GM20000 (cell line): ENCODE measurements around the gene AKNA.

Experiments used
- DNase-seq: peaks from one replicate; pipeline ENCODE4 v3.0.0; 2012; ENCODE audit warnings: low spot score
- TF ChIP-seq, protein P1 (sequence below): IDR thresholded peaks from 2 replicates; pipeline ENCODE4 v1.5.1; 2012; ENCODE audit warnings: mild to moderate bottlenecking, control low read depth; ENCODE audit errors: extremely low read depth, missing control alignments

AKNA gene

DNA sequence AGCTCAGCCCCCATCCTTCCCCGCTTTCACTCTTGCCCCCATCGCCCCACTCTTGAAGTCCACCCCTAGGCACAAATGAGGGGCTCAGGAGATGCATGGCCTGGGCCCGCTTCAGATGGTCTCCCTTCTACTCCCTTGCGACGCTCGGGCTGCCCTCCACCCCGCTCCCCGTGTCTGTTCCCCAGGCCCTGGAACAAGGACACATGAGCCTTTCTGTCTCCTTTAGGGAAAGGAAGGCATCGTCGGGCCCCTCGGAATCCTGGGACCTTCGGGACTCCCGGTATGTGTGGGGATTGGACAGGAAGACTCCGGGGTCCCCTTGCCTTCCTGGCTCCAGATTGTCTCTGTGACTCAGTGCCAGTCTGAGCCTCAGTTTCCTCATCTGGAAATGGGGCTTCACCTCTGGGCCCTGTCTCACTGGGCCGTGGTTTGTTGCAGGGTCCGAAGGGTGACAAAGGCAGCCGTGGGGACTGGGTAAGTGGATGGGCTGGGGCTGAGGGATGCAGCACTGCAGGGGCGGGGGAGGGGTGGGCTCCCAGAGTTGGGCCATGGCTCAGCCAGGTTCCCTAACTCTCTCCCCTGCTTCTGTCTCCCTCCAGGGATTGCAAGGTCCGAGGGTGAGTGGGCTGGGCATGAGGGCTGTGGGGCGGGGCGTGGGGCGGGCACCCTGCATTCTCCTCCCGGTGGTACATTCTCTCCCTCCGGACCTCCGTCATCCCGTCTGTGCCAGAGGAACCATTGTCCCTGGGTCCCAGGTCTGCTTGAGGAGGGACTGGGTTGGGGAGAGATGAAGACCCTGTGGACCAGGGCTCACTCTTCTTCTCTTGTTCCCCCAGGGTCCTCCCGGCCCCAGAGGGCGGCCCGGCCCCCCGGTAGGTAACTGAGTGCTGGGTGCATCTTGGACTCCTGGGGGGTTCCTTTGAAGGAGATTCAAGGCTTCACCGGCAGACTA lies 86.7 kb downstream of the AKNA start:
- TF ChIP-seq, protein P1, sequence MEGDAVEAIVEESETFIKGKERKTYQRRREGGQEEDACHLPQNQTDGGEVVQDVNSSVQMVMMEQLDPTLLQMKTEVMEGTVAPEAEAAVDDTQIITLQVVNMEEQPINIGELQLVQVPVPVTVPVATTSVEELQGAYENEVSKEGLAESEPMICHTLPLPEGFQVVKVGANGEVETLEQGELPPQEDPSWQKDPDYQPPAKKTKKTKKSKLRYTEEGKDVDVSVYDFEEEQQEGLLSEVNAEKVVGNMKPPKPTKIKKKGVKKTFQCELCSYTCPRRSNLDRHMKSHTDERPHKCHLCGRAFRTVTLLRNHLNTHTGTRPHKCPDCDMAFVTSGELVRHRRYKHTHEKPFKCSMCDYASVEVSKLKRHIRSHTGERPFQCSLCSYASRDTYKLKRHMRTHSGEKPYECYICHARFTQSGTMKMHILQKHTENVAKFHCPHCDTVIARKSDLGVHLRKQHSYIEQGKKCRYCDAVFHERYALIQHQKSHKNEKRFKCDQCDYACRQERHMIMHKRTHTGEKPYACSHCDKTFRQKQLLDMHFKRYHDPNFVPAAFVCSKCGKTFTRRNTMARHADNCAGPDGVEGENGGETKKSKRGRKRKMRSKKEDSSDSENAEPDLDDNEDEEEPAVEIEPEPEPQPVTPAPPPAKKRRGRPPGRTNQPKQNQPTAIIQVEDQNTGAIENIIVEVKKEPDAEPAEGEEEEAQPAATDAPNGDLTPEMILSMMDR, result no peak
- no peak for DNase-seq

DNA sequence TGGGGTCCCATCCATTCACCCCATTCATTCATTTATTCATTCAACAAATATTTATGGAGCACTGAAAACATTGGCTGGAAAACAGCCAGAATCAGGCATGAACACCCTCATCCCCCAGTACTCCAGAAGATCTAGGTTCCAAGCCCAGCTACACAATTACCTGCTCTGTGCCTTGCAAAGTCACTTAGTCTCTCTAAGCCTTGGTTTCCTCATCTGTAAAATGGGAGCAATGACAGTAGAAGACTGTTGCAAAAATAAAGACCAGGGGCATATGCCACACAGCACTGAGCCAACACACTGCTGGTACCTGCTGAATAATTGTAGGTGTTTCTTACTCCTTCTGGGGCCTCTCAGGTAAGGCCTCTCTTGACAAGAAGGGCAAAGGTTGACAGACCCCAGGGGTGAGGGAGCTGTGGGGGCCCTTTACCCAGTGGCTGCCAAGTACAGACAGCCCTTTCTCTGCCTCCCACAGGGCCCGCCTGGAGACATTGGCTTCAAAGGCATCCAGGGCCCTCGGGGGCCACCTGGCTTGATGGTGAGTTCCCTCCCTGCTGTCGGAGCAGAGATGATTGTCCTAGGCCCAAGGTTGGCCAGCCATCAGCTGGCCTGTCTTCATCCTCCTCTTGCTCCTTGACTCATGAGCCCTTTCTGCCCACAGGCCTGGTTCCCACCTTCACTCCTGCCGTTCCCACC lies 87.5 kb downstream of the AKNA start:
- DNase-seq, result no peak
- TF ChIP-seq, protein P1, result no peak

DNA sequence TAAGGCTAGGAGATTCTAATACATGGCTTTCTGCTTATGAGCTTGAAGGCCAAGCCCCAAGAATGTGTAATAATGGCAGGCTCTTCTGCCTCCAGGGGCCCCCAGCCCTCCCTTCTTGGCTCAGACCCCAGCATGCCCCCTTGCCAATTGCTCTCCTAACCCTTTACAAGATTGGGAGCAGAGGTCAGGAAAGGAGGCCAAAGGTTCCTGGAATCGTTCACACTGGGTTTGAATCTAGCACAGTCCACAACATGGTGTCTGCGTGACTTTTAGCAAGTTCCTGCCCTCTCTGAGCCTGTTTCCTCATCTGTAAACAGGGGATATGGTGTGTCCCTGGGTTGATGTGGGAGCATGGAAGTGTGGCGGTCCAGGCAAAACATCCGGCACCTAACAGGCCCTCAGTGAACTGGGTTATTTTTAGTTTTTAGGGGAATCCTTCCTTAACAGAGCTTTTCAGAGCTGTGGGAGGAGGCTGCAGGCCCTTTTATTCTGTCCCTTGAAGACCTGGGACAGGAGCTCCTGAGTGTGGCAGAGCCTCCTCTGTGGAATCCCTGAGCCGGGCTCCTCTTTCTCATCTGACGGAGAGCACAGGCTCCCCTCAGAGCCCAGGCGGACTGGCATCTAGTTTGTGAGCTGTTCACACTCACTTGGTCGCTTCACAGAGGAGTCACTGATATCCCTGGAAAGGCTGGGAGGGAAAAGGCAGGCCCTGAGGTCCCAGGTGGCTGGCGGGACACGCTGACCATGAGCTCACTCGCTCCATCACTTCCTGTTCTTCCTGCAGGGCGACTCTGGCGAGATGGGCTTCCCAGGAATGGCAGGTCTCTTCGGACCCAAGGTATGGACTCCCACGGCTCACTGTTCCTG lies 88.3 kb downstream of the AKNA start:
- TF ChIP-seq, protein P1, result no peak
- no peak for DNase-seq

DNA sequence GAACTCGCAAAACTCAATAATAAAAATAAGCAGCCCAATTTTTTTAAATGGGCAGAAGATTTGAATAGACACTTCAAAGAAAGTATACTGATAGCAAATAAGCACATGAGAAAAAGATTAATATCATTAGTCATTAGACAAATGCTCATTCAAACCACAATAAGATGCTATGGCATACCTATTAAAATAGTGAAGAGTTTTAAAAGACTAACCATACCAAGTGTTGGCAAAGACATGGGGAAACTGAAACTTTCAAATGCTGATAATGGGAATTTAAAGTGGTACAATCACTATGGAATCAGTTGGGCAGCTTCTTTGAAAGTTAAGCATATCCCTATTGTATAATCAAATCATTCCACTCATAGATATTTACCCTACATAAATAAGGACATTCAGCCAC lies 91.4 kb downstream of the AKNA start:
- DNase-seq, result no peak
- TF ChIP-seq, protein P1, result no peak

DNA sequence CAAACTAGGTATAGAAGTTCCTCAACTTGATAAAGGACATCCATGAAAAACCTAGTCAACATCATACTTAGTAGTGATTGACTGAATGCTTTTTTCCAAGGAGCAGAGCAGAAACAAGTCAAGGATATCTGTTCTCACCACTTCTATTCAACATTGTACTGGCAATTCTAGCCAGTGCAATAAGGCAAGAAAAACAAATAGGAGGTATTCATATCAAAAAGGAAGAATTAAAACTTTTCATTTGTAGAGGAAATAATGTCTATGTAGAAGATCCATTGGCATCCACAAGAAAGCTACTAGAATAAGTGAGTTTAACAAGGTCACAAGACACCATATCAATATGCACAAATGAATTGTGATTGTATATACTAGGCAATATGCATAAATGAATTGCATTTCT lies 93.1 kb downstream of the AKNA start:
- DNase-seq, result no peak
- TF ChIP-seq, protein P1, result no peak

DNA sequence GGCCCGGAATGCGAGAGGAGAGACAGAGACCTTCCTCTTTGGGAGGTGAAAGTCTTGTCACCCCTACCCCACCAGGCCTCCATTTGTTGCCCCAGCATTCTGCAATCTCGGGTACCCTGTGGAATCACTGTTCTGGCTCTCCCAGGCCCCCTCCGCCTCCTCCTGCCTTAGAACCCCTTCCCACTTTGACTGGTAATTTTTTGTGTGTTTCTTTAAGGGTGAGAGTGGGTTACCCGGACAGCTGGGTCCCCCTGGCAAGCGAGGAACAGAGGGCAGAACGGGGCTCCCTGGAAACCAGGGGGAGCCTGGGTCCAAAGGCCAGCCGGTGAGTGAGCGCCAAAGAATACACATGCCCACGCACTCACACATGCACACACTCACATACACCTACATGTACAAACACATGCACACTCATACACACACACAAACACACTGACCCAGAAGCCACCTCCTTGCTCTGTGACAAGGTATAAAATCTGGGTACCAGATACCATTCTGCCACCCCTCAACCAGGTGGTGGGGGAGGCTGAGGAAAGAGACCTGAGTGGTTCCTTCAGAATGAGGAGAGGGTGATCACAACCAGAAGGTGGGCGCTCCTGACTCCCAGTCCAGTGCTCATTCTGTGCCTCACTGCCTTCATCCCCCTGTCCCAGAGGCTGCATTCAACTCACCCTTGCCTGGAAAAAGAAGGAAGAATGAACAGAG lies 95.7 kb downstream of the AKNA start:
- TF ChIP-seq, protein P1, result no peak
- DNase-seq, result no peak
